Hepatocyte (in vitro differentiated cells): ENCODE measurements around the gene PTPRT. TPM values are rescaled to one million over a fixed set of nuclear protein-coding genes. Genes with fewer than 3 reads are reported as not detected.

Experiments
- DNase-seq: peaks from one replicate; pipeline ENCODE4 v3.0.0-alpha.2; 2016; ENCODE audit warnings: low spot score
- H2AFZ ChIP-seq: fragments of 200-600 bp; sonication (generic); 2 replicates; pipeline ENCODE4 v1.6.0; 2016; ENCODE audit warnings: antibody characterized with exemption, mild to moderate bottlenecking
- H3K27ac ChIP-seq: fragments of 200-600 bp; sonication (generic); 2 replicates; pipeline ENCODE4 v1.5.1; 2016; ENCODE audit warnings: mild to moderate bottlenecking
- H3K27me3 ChIP-seq: fragments of 200-600 bp; sonication (generic); 2 replicates; pipeline ENCODE4 v1.6.1; 2016
- H3K36me3 ChIP-seq: fragments of 200-600 bp; sonication (generic); replicated peaks from 2 replicates; pipeline ENCODE4 v1.5.1; 2016; ENCODE audit warnings: low read depth; ENCODE audit not compliant: insufficient read depth
- H3K4me1 ChIP-seq: fragments of 200-600 bp; sonication (generic); 2 replicates; pipeline ENCODE4 v1.5.1; 2016; ENCODE audit warnings: mild to moderate bottlenecking, moderate library complexity; ENCODE audit not compliant: insufficient read depth
- H3K4me2 ChIP-seq: fragments of 200-600 bp; sonication (generic); 2 replicates; pipeline ENCODE4 v1.6.0; 2016
- H3K4me3 ChIP-seq: fragments of 200-600 bp; sonication (generic); 2 replicates; pipeline ENCODE4 v1.5.1; 2016; ENCODE audit warnings: mild to moderate bottlenecking
- H3K79me2 ChIP-seq: fragments of 200-600 bp; sonication (generic); 2 replicates; pipeline ENCODE4 v1.6.0; 2017; ENCODE audit warnings: mild to moderate bottlenecking
- H3K9me2 ChIP-seq: fragments of 200-600 bp; sonication (generic); replicated peaks from 2 replicates; pipeline ENCODE4 v1.6.0; 2017; ENCODE audit warnings: mild to moderate bottlenecking; ENCODE audit not compliant: insufficient read depth
- H3K9me3 ChIP-seq: fragments of 200-600 bp; sonication (generic); 2 replicates; pipeline ENCODE4 v1.5.1; 2016; ENCODE audit warnings: low read depth, mild to moderate bottlenecking
- H4K20me1 ChIP-seq: fragments of 200-600 bp; sonication (generic); 2 replicates; pipeline ENCODE4 v1.6.0; 2016; ENCODE audit warnings: mild to moderate bottlenecking; ENCODE audit not compliant: insufficient read depth, poor library complexity, severe bottlenecking
- CTCF ChIP-seq: fragments of 200-600 bp; sonication (generic); IDR thresholded peaks from 2 replicates; pipeline ENCODE4 v1.5.1; 2016; ENCODE audit warnings: antibody characterized with exemption, mild to moderate bottlenecking; ENCODE audit not compliant: poor library complexity
- EZH2 ChIP-seq: fragments of 200-600 bp; sonication (generic); IDR thresholded peaks from 2 replicates; pipeline ENCODE4 v1.6.1; 2016; ENCODE audit warnings: antibody characterized with exemption, mild to moderate bottlenecking, borderline replicate concordance
- EZH2phosphoT487 ChIP-seq: fragments of 200-600 bp; sonication (generic); IDR thresholded peaks from one replicate; pipeline ENCODE4 v1.6.1; 2018; ENCODE audit warnings: antibody characterized with exemption, mild to moderate bottlenecking, low read depth, moderate library complexity; ENCODE audit not compliant: unreplicated experiment, severe bottlenecking
- whole genome bisulfite sequencing: methylation state at CpG from one replicate; pipeline ENCODE4 v1.1.6; 2016; ENCODE audit warnings: low lambda C conversion rate; ENCODE audit errors: missing lambda C conversion rate; 5-methylcytosine and 5-hydroxymethylcytosine counted together
- polyA plus RNA-seq: library from polyadenylated mRNA; unstranded; fragments of >200 nt; fragmentation: Nextera tagmentation; extraction: Ambion mirVana; gene quantifications from 2 replicates; pipeline ENCODE4 v1.2.1, GENCODE V29; 2016
- total RNA-seq: library from RNA; depleted of rRNA; stranded (reverse); fragments of >200 nt; gene quantifications from 2 replicates; pipeline ENCODE4 v1.2.3, GENCODE V29; 2014

Gene PTPRT
- total and polyA plus RNA-seq, 2 experiments from 2014 or later, result 0.47 to 0.83 TPM

- Histone ChIP-seq H3K27me3 (no peaks in the 10 kb centered on the region), H3K9me2 (no peaks in the 10 kb centered on the region), H3K4me1 (no peaks in the 10 kb centered on the region), H3K9me3 (no peaks in the 10 kb centered on the region), H3K27ac (no peak overlapping the region), H3K4me3 (no peak overlapping the region), H3K4me2 (no peak overlapping the region), H2AFZ (no peak overlapping the region), H3K79me2 (no peaks in the 10 kb centered on the region), H4K20me1 (no peaks in the 10 kb centered on the region), H3K36me3 (no peaks in the 10 kb centered on the region)
- no peak for DNase-seq
- TF ChIP-seq EZH2, result no peak
- no peak for TF ChIP-seq EZH2phosphoT487
- no peak for TF ChIP-seq CTCF
- WGBS, result 79% methylated on average over 6 of the region's 6 CpGs
These were observed 449.4 kb downstream of the PTPRT start for GRCh38 chr20:42740226-42740870.

- Histone ChIP-seq H3K9me3 (no peaks in the 10 kb centered on the region), H3K36me3 (no peaks in the 10 kb centered on the region), H3K79me2 (no peaks in the 10 kb centered on the region), H2AFZ (no peak overlapping the region), H3K9me2 (no peaks in the 10 kb centered on the region), H3K4me2 (no peak overlapping the region), H3K4me3 (no peak overlapping the region), H3K27ac (no peak overlapping the region), H3K4me1 (no peaks in the 10 kb centered on the region), H3K27me3 (no peaks in the 10 kb centered on the region), H4K20me1 (no peaks in the 10 kb centered on the region)
- WGBS, result 84% methylated on average over 3 of the region's 3 CpGs
- DNase-seq, result no peak
- TF ChIP-seq EZH2phosphoT487 (no peak), EZH2 (no peak), CTCF (no peak)
These were observed 450.0 kb downstream of the PTPRT start for GRCh38 chr20:42739683-42740082.

- 84% methylated on average over 7 of the region's 7 CpGs for WGBS
These were observed 454.2 kb downstream of the PTPRT start for GRCh38 chr20:42735539-42735938.

More at GRCh38 chr20:42735539-42735938, 454.2 kb downstream of the PTPRT start:
- H2AFZ ChIP-seq, result no peak overlapping the region
- no peaks in the 10 kb centered on the region for H3K9me3 ChIP-seq
- no peaks in the 10 kb centered on the region for H3K79me2 ChIP-seq
- H3K36me3 ChIP-seq, result no peaks in the 10 kb centered on the region
- no peak for DNase-seq
- no peaks in the 10 kb centered on the region for H3K4me1 ChIP-seq
- no peak overlapping the region for H3K27ac ChIP-seq
- no peak overlapping the region for H3K4me3 ChIP-seq
- H4K20me1 ChIP-seq, result no peaks in the 10 kb centered on the region
- no peaks in the 10 kb centered on the region for H3K27me3 ChIP-seq
- no peak overlapping the region for H3K4me2 ChIP-seq
- TF ChIP-seq EZH2, result no peak
- no peak for TF ChIP-seq EZH2phosphoT487
- TF ChIP-seq CTCF, result no peak
- H3K9me2 ChIP-seq, result no peaks in the 10 kb centered on the region
